HG03097 (cell line): Measurements from ENCODE around the gene PCDHGB4.
A peak's percentile ranks its signal among the peaks of the same experiment; 100 is the strongest.
"Not testable (repeated sequence)": the region's sequence is repeated elsewhere in the genome, so short reads cannot be mapped to it uniquely, and the experiment has no call there.

ENCODE experiments used
- ATAC-seq: cut with Tn5 transposase; IDR thresholded peaks from one replicate; pipeline ENCODE4 v1.9.1; 2021; ENCODE audit not compliant: unreplicated experiment, low FRiP score

Gene PCDHGB4

DNA sequence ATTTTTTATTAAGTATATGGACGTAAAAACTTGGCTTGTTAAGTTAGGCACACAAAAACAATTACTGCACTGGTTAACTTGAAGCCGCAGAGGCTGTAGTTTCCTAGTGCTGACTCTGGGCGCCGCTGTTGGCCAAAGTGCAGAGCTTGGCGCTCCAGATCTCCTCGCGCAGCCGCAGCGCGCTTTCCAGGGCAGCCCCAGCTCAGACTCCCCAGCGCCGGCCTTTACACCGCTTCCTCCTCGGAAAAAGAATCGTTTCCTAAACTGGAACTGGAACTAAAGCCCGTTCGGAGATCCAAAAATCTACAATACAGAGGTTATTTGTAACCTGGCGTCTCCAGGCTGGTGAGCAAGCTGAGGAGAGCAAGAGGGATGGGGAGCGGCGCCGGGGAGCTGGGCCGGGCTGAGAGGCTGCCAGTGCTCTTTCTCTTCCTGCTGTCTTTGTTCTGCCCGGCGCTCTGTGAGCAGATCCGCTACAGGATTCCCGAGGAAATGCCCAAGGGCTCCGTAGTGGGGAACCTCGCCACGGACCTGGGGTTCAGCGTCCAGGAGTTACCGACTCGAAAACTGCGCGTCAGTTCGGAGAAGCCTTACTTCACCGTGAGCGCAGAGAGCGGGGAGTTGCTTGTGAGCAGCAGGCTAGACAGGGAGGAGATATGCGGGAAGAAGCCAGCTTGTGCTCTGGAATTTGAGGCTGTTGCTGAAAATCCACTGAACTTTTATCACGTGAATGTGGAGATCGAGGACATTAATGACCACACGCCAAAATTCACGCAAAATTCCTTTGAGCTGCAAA is 10.5 kb downstream of the PCDHGB4 start, which contains the start of gene PCDHGB5:
PCDHGB5 (plus strand) TSS at position 192 of the 796 bp plus-strand sequence; CDS start at position 373, 181 bp downstream.
- ATAC-seq: not testable (repeated sequence)

DNA sequence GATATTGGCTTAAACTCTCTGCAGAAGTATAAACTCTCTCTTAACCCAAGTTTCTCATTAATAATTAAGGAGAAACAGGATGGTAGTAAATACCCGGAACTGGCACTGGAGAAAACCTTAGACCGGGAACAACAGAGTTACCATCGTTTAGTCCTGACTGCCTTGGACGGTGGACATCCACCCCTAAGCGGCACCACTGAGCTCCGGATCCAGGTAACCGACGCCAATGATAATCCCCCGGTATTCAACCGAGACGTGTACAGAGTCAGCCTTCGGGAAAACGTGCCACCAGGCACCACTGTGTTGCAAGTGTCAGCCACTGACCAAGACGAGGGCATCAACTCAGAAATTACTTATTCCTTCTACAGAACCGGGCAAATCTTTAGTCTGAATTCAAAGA is 11.1 kb downstream of the PCDHGB4 start:
- ATAC-seq: no peak

DNA sequence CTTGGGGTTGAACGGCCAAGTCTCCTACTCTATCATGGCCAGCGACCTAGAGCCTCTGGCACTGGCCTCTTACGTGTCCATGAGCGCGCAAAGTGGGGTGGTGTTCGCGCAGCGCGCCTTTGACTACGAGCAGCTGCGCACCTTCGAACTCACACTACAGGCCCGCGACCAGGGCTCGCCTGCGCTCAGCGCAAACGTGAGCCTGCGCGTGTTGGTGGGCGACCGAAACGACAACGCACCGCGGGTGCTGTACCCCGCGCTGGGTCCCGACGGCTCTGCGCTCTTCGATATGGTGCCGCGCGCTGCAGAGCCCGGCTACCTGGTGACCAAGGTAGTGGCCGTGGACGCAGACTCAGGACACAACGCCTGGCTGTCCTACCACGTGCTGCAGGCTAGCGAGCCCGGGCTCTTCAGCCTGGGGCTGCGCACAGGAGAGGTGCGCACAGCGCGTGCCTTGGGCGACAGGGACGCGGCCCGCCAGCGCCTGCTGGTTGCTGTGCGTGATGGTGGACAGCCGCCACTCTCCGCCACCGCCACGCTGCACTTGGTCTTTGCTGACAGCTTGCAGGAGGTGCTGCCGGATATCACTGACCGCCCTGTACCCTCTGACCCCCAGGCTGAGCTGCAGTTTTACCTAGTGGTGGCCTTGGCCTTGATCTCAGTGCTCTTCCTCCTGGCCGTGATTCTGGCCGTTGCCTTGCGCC is 12.2 kb downstream of the PCDHGB4 start:
- no peak for ATAC-seq

DNA sequence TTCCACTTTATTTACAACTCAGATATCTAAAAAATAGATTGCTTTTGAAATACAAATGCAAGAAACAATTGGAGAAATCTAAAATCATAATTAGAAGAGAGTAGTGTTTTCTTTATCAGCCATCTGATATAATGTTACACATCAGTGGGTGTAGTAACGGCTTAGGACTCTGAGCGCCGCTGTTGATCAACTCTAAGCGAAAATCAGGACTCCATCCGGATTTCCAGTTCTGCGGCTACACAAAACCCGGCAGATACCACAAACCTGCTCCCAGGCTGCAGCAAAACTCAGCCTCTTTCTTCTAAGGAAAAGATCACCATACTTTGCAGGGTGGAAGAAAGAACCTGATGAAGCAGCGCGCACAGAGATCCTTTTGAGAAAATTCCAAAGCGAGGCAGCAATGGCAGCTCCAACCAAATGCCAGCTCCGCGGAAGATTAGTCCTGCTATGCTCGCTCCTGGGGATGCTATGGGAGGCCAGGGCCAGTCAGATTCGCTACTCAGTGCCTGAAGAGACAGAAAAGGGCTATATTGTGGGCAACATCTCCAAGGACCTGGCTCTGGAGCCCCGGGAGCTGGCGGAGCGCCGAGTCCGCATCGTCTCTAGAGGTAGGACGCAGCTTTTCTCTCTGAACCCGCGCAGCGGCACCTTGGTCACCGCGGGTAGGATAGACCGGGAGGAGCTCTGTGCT is 15.2 kb downstream of the PCDHGB4 start, which contains the start of gene PCDHGA9:
PCDHGA9 (plus strand) TSS at position 226 of the 691 bp plus-strand sequence; CDS start at position 401, 175 bp downstream.
- no peak for ATAC-seq

DNA sequence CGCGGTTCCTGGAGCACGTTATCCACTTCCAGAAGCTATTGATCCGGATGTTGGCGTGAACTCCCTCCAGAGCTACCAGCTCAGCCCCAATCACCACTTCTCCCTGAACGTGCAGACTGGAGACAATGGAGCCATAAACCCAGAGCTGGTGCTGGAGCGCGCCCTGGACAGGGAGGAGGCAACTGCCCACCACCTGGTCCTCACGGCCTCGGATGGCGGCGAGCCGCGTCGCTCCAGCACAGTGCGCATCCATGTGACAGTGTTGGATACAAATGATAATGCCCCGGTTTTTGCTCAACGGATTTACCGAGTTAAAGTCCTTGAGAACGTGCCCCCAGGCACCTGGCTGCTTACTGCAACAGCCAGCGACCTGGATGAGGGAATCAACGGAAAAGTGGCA is 15.9 kb downstream of the PCDHGB4 start:
- ATAC-seq: no peak

DNA sequence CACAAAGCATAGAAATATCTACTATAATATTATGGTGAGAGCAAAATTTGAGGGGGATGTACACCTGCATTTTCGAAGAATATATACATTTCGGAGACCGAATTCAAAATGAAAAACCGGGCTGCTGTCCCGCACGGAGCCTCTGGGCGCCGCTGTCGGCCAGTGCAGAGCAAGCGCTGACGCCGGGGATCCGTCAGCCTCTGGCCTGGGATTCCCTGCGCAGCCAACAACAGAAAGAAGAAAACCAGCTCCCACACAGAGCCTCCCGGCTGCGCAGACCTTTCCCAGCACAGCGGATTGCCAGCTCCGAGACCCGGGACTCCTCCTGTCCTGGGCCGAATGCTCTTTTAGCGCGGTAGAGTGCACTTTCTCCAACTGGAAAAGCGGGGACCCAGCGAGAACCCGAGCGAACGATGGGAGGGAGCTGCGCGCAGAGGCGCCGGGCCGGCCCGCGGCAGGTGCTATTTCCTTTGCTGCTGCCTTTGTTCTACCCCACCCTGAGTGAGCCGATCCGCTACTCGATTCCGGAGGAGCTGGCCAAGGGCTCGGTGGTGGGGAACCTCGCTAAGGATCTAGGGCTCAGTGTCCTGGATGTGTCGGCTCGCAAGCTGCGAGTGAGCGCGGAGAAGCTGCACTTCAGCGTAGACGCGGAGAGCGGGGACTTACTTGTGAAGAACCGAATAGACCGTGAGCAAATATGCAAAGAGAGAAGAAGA is 20.4 kb downstream of the PCDHGB4 start, which contains the start of gene PCDHGB6:
PCDHGB6 (plus strand) TSS at position 232 of the 716 bp plus-strand sequence; CDS start at position 414, 182 bp downstream.
- not testable (repeated sequence) for ATAC-seq

DNA sequence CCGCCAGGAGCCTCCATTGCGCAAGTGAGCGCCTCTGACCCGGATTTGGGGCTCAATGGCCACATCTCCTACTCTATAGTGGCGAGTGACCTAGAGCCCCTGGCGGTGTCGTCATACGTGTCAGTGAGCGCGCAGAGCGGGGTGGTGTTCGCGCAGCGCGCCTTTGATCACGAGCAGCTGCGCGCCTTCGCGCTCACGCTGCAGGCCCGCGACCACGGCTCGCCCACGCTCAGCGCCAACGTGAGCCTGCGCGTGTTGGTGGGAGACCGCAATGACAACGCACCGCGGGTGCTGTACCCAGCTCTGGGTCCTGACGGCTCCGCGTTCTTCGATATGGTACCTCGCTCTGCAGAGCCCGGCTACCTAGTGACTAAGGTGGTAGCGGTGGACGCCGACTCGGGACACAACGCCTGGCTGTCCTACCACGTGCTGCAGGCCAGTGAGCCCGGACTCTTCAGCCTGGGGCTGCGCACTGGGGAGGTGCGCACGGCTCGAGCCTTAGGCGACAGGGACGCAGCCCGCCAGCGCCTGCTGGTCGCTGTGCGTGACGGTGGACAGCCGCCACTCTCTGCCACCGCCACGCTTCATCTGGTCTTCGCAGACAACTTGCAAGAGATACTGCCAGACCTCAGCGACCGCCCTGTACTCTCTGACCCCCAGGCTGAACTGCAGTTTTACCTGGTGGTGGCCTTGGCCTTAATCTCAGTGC is 22.3 kb downstream of the PCDHGB4 start:
- no peak for ATAC-seq

DNA sequence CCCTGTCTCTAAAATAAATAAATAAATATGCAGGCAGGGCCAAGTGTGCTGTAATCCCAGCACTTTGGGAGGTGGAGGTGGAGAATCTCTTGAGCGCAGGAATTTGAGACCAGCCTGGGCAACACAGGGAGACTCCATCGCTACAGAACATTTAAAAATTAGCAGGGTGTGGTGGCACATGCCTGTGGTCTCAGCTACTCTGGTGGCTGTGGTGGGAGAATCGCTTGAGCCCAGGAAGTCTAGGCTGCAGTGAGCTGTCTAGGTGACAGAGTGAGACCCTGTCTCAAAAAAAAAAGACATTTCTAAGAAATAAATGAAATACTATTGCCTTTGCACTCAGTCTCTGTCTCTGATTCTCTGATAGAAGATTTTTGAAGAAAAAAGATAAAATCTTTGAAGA is 24.1 kb downstream of the PCDHGB4 start:
- no peak for ATAC-seq

DNA sequence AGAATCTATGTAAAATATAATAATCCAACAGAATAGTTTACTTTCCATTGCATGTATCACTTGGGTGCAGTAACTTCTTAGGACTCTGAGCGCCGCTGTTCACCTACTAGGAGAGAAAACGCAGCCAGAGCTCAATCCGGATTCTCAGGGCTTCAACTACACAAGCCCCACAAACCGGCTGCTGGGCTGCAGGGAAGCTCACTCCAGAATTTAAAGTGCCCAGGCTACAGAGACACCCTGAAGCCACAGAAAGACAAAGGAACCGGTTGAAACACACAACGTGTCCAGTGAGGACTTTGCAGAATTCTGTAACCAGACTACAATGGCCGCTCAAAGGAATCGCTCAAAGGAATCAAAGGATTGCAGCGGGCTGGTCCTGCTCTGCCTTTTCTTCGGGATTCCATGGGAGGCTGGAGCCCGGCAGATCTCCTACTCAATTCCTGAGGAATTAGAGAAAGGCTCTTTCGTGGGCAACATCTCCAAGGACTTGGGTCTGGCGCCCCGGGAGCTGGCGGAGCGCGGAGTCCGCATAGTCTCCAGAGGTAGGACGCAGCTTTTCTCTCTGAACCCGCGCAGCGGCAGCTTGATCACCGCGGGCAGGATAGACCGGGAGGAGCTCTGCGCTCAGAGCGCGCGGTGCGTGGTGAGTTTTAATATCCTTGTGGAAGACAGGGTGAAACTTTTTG is 25.5 kb downstream of the PCDHGB4 start, which contains the start of gene PCDHGA10:
PCDHGA10 (plus strand) TSS at position 134 of the 686 bp plus-strand sequence; CDS start at position 323, 189 bp downstream.
- no peak for ATAC-seq

DNA sequence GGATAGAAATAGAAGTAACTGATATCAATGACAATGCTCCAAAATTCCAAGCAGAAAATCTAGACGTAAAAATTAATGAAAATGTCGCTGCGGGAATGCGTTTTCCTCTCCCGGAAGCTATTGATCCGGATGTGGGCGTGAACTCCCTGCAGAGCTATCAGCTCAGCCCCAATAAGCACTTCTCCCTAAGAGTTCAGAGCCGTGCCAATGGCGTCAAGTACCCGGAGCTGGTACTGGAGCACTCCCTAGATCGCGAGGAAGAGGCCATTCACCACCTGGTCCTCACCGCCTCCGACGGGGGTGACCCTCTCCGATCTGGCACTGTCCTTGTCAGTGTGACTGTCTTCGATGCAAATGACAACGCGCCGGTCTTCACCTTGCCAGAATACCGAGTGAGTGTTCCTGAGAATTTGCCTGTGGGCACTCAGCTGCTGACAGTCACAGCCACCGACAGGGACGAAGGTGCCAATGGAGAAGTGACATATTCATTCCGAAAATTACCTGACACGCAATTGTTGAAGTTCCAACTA is 26.1 kb downstream of the PCDHGB4 start:
- no peak for ATAC-seq

DNA sequence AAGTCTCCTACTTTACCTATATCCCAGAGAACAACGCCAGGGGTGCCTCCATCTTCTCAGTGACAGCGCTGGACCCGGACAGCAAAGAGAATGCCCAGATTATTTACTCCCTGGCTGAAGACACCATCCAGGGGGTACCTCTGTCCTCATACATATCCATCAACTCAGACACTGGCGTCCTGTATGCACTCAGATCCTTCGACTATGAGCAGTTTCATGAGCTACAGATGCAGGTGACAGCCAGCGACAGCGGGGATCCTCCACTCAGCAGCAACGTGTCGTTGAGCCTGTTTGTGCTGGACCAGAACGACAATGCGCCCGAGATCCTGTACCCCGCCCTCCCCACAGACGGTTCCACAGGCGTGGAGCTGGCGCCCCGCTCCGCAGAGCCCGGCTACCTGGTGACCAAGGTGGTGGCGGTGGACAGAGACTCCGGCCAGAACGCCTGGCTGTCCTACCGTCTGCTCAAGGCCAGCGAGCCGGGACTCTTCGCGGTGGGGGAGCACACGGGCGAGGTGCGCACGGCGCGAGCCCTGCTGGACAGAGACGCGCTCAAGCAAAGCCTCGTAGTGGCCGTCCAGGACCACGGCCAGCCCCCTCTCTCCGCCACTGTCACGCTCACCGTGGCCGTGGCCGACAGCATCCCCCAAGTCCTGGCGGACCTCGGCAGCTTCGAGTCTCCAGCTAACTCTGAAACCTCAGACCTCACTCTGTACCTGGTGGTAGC is 27.2 kb downstream of the PCDHGB4 start:
- ATAC-seq: not testable (repeated sequence)

DNA sequence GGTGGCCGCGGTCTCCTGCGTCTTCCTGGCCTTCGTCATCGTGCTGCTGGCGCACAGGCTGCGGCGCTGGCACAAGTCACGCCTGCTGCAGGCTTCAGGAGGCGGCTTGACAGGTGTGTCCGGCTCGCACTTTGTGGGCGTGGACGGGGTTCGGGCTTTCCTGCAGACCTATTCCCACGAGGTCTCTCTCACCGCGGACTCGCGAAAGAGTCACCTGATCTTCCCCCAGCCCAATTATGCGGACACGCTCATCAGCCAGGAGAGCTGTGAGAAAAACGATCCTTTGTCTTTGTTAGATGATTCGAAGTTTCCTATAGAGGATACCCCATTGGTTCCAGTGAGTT is 27.7 kb downstream of the PCDHGB4 start:
- ATAC-seq: not testable (repeated sequence)

DNA sequence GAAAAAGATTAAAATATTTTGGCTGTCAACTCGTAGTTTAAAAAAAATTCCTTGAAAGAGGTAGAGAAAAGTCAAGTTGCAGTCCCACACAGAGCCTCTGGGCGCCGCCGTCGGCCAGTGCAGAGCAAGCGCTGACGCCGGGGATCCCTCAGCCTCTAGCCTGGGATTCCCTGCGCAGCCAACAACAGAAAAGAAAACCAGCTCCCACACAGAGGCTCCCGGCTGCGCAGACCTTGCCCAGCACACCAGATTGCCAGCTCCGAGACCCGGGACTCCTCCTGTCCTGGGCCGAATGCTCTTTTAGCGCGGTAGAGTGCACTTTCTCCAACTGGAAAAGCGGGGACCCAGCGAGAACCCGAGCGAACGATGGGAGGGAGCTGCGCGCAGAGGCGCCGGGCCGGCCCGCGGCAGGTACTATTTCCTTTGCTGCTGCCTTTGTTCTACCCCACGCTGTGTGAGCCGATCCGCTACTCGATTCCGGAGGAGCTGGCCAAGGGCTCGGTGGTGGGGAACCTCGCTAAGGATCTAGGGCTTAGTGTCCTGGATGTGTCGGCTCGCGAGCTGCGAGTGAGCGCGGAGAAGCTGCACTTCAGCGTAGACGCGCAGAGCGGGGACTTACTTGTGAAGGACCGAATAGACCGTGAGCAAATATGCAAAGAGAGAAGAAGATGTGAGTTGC is 30.1 kb downstream of the PCDHGB4 start, which contains the start of gene PCDHGB7:
PCDHGB7 (plus strand) TSS at position 184 of the 679 bp plus-strand sequence; CDS start at position 367, 183 bp downstream.
- ATAC-seq: peak; percentile 70

DNA sequence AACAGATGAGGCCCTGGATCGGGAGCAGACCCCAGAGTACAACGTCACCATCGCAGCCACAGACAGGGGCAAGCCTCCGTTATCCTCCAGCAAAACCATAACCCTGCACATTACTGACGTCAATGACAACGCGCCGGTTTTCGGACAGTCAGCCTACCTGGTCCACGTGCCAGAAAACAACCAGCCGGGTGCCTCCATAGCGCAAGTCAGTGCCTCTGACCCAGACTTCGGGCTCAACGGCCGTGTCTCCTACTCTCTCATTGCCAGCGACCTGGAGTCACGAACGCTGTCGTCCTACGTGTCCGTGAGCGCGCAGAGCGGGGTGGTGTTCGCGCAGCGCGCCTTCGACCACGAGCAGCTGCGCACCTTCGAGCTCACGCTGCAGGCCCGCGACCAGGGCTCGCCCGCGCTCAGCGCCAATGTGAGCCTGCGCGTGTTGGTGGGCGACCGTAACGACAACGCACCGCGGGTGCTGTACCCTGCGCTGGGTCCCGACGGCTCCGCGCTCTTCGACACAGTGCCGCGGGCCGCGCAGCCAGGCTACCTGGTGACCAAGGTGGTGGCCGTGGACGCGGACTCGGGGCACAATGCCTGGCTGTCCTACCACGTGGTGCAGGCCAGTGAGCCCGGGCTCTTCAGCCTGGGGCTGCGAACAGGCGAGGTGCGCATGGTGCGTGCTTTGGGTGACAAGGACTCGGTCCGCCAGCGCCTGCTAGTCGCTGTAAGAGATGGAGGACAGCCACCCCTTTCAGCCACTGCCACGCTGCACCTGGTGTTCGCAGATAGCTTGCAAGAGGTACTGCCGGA is 31.8 kb downstream of the PCDHGB4 start:
- ATAC-seq: no peak

DNA sequence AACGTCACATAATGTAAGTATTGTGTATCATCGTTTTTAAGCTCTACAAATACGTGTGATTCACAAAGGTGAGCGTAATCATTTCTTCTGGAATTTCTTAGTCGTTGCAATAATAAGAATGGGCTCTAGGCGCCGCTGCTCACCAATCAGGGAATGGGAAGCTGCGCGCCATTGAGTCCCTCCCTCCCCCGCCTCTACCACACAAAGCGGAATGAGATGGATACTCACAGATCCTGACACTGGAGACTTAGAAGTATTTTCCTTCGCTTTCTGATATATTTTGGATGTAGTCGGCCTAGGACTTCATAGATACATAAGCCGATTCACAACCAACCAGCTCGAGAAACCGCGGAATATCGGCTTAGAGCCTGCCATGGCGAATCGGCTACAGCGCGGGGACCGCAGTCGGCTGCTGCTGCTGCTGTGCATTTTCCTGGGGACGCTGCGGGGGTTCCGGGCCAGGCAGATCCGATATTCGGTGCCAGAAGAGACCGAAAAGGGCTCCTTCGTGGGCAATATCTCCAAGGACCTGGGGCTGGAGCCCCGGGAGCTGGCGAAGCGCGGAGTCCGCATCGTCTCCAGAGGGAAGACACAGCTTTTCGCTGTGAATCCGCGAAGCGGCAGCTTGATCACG is 33.5 kb downstream of the PCDHGB4 start, which contains the start of gene PCDHGA11:
PCDHGA11 (plus strand) TSS at position 197 of the 634 bp plus-strand sequence; CDS start at position 374, 177 bp downstream.
- no peak for ATAC-seq

DNA sequence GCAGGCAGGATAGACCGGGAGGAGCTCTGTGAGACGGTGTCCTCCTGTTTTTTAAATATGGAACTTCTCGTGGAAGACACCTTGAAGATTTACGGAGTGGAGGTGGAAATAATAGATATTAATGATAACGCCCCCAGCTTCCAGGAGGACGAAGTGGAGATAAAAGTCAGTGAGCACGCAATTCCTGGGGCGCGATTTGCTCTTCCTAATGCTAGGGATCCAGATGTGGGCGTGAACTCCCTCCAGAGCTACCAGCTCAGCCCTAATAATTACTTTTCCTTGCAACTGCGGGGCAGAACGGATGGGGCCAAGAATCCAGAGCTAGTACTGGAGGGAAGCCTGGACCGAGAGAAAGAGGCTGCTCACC is 34.0 kb downstream of the PCDHGB4 start:
- no peak for ATAC-seq
